Spleen (tissue), 11 donors: ENCODE data around the gene CEP72. TPM values are rescaled to one million over a fixed set of nuclear protein-coding genes. Genes with fewer than 3 reads are reported as not detected.

ENCODE experiments used
- DNase-seq: peaks from one replicate; pipeline ENCODE4 v3.0.0-alpha.2; 2020
- H3K27ac ChIP-seq, 8 donors: fragments of 200-600 bp; sonication (generic) in 7 of 8; 1 replicate in 4 of 8; 2 replicates in 4 of 8; pipeline versions ENCODE4 v1.5.0 to v1.8.0; 2016 to 2021; ENCODE audit warnings: inconsistent platforms in 4 of 8, mild to moderate bottlenecking in 4 of 8, moderate library complexity in 1 of 8
- H3K27me3 ChIP-seq, 7 donors: fragments of 200-600 bp; sonication (generic) in 6 of 7; replicated peaks in 1 of 7; 1 replicate in 4 of 7; 2 replicates in 3 of 7; pipeline versions ENCODE4 v1.5.0 to v1.8.0; 2016 to 2021; ENCODE audit warnings: inconsistent platforms in 3 of 7, mild to moderate bottlenecking in 1 of 7
- H3K36me3 ChIP-seq, 6 donors: fragments of 200-600 bp; sonication (generic) in 5 of 6; 1 replicate in 4 of 6; 2 replicates in 2 of 6; pipeline versions ENCODE4 v1.5.0 to v1.8.0; 2016 to 2021; ENCODE audit warnings: inconsistent platforms in 2 of 6
- H3K4me1 ChIP-seq, 6 donors: fragments of 200-600 bp; sonication (generic) in 5 of 6; 1 replicate in 3 of 6; 2 replicates in 3 of 6; pipeline versions ENCODE4 v1.5.0 to v1.8.0; 2016 to 2021; ENCODE audit warnings: inconsistent platforms in 3 of 6
- H3K4me3 ChIP-seq, 8 donors: fragments of 200-600 bp; sonication (generic) in 7 of 8; 1 replicate in 4 of 8; 2 replicates in 4 of 8; pipeline versions ENCODE4 v1.5.0 to v1.8.0; 2016 to 2021; ENCODE audit warnings: inconsistent platforms in 4 of 8, mild to moderate bottlenecking in 4 of 8, moderate library complexity in 2 of 8
- H3K9me3 ChIP-seq, 8 donors: fragments of 200-600 bp; sonication (generic) in 7 of 8; 1 replicate in 4 of 8; 2 replicates in 4 of 8; pipeline versions ENCODE4 v1.5.0 to v1.8.0; 2016 to 2021; ENCODE audit warnings: inconsistent platforms in 4 of 8
- CTCF ChIP-seq, 11 experiments: fragments of 200-600 bp in 7 of 11; fragments of 450-650 bp in 4 of 11; sonication (generic) in 4 of 11; IDR thresholded peaks in 8 of 11; conservative IDR thresholded peaks in 3 of 11; 1 replicate in 7 of 11; 2 replicates in 4 of 11; pipeline versions ENCODE4 v1.4.0 to v1.8.0; 2016 to 2021; ENCODE audit warnings: antibody characterized with exemption in 11 of 11, inconsistent platforms in 4 of 11, mild to moderate bottlenecking in 1 of 11
- POLR2A ChIP-seq, 3 donors: fragments of 450-650 bp; IDR thresholded peaks; one replicate each; pipeline ENCODE4 v1.5.1; 2017; ENCODE audit warnings: antibody characterized with exemption in 3 of 3, mild to moderate bottlenecking in 1 of 3
- POLR2AphosphoS5 ChIP-seq, 3 donors: sonication (generic); formaldehyde crosslinking; IDR thresholded peaks; one replicate each; pipeline ENCODE4 v1.5.1; 2017; ENCODE audit warnings: antibody characterized with exemption in 3 of 3
- WGBS, 5 donors: extraction: QIAGEN DNeasy Blood & Tissue Kit in 3 of 5; methylation state at CpG; one replicate each; pipeline versions ENCODE4 v1.1.5 to v1.1.7; 2013 to 2018; 5-methylcytosine and 5-hydroxymethylcytosine counted together
- intact Hi-C: fragments of 100-400 bp; cut with DNase I; formaldehyde crosslinking; loops from one replicate; pipeline ENCODE4 v1.15.0; 2023; ENCODE audit warnings: low total_unique reads
- polyA plus RNA-seq, 3 donors: library from polyadenylated mRNA; stranded (reverse); fragments of 200-250 nt; gene quantifications; one replicate each; pipeline ENCODE4 v1.2.1, GENCODE V29; 2013
- total RNA-seq, 7 donors: library from RNA; depleted of rRNA in 3 of 7; stranded (reverse); fragments of >200 nt in 3 of 7; fragmentation: NEBNext Ultra II Directional in 4 of 7; extraction: Animal tissue kit (Norgen Biotek cat#: 25700) in 4 of 7; gene quantifications; one replicate each; pipeline versions ENCODE4 v1.1.0 to v1.2.1, GENCODE V29; 2016 to 2021
- donor health status: healthy with polysubstance abuse.
- donor health status: DM: no; HTN: no; CAD: no; lungs with moderate emphysema.
- donor health status: DM: no; HTN: no; CAD: no.
- donor health status: Bipolar disorder and iron deficiency.
- donor health status: healthy.
- donor health status: DM: no; HTN: no; CAD: no.
- donor health status: DM: yes; HTN: yes; CAD: no.

CEP72 gene
- total and polyA plus RNA-seq, 10 donors = 2.1 to 13.1 (median 9.0) TPM

GRCh38 chr5:637581-638450, 25.7 kb downstream of the CEP72 start:
- peak; percentile 61 for DNase-seq
- no peaks in the 10 kb centered on the region for H3K27me3 ChIP-seq
- TF ChIP-seq CTCF (IDR thresholded peaks at IDR 0.05 in 8 of 11, conservative IDR thresholded peaks at IDR 0.05 in 3 of 11) = no peak
- TF ChIP-seq POLR2A (IDR thresholded peaks at IDR 0.05) = no peak
- TF ChIP-seq POLR2AphosphoS5 (IDR thresholded peaks at IDR 0.05) = no peak
- peaks cover 11 to 93% (median 69%) of the 10 kb centered on the region in 6 donors for H3K36me3 ChIP-seq
- no peak overlapping the region for H3K27ac ChIP-seq
- no peaks in the 10 kb centered on the region for H3K4me1 ChIP-seq
- intact Hi-C loops = no loop called here
- no peak overlapping the region for H3K4me3 ChIP-seq
- H3K9me3 ChIP-seq = peaks cover 0 to 13% (median 9%) of the 10 kb centered on the region in 8 donors
- WGBS, 5 donors = 96 to 98% (median 97%) methylated on average over 27 to 42 of the region's 42 CpGs

GRCh38 chr5:638501-639252, 26.5 kb downstream of the CEP72 start:
- peak; percentile 54 for DNase-seq
- peaks cover 0 to 13% (median 9%) of the 10 kb centered on the region in 8 donors for H3K9me3 ChIP-seq
- intact Hi-C loops = no loop called here
- no peak overlapping the region for H3K4me3 ChIP-seq
- WGBS, 5 donors = 94 to 99% (median 96%) methylated on average over 22 to 29 of the region's 29 CpGs
- H3K36me3 ChIP-seq = peaks cover 11 to 98% (median 67%) of the 10 kb centered on the region in 6 donors
- no peak for TF ChIP-seq POLR2A (IDR thresholded peaks at IDR 0.05)
- TF ChIP-seq POLR2AphosphoS5 (IDR thresholded peaks at IDR 0.05) = no peak
- TF ChIP-seq CTCF (IDR thresholded peaks at IDR 0.05 in 8 of 11, conservative IDR thresholded peaks at IDR 0.05 in 3 of 11) = no peak
- H3K4me1 ChIP-seq = peaks cover 0 to 4% (median 0%) of the 10 kb centered on the region in 6 donors
- no peaks in the 10 kb centered on the region for H3K27me3 ChIP-seq
- no peak overlapping the region for H3K27ac ChIP-seq

- no peak overlapping the region for H3K4me3 ChIP-seq
- intact Hi-C loops = no loop called here
- peak; percentile 49 for DNase-seq
- no peaks in the 10 kb centered on the region for H3K27me3 ChIP-seq
- peaks cover 0 to 10% (median 0%) of the 10 kb centered on the region in 6 donors for H3K4me1 ChIP-seq
- peaks cover 0 to 13% (median 9%) of the 10 kb centered on the region in 8 donors for H3K9me3 ChIP-seq
- TF ChIP-seq CTCF (IDR thresholded peaks at IDR 0.05 in 8 of 11, conservative IDR thresholded peaks at IDR 0.05 in 3 of 11) (no peak), POLR2AphosphoS5 (IDR thresholded peaks at IDR 0.05) (no peak), POLR2A (IDR thresholded peaks at IDR 0.05) (no peak)
- no peak overlapping the region for H3K27ac ChIP-seq
- peaks cover 11 to 98% (median 65%) of the 10 kb centered on the region in 6 donors for H3K36me3 ChIP-seq
- 97 to 100% (median 97%) methylated on average over 3 to 9 of the region's 9 CpGs for WGBS, 5 donors
Observed at GRCh38 chr5:639253-639530, 27.1 kb downstream of the CEP72 start.
